HepG2 (cell line): ENCODE measurements around the gene FAS. TPM values are rescaled to one million over a fixed set of nuclear protein-coding genes. Genes with fewer than 3 reads are reported as not detected.

Experiments used
- CEBPB ChIP-seq: IDR thresholded peaks from 2 replicates; pipeline ENCODE4 v1.6.1; 2011; ENCODE audit warnings: low read depth, low read length, improper control_type of control experiment, borderline replicate concordance
- FOXK2 ChIP-seq: fragments of 450-650 bp; IDR thresholded peaks from 2 replicates; pipeline ENCODE4 v1.6.1; 2016
- FOXO1 ChIP-seq: sonication (generic); formaldehyde crosslinking; IDR thresholded peaks from 2 replicates; pipeline ENCODE4 v1.4.0; 2020; ENCODE audit warnings: missing genetic modification reagents
- HOXA9 ChIP-seq: sonication (generic); formaldehyde crosslinking; IDR thresholded peaks from 2 replicates; pipeline ENCODE4 v1.8.1; 2022; ENCODE audit warnings: missing genetic modification reagents, mild to moderate bottlenecking, moderate library complexity, borderline replicate concordance
- MYNN ChIP-seq: sonication (generic); formaldehyde crosslinking; IDR thresholded peaks from 2 replicates; pipeline ENCODE4 v1.4.0; 2020; ENCODE audit warnings: mild to moderate bottlenecking, low read depth, missing genetic modification reagents
- NFKB2 ChIP-seq: sonication (generic); formaldehyde crosslinking; IDR thresholded peaks from 2 replicates; pipeline ENCODE4 v1.4.0; 2020; ENCODE audit warnings: missing genetic modification reagents, borderline replicate concordance
- NFYC ChIP-seq: IDR thresholded peaks from 2 replicates; pipeline ENCODE4 v1.6.1; 2016; ENCODE audit warnings: missing genetic modification reagents, missing compliant biosample characterization
- ONECUT2 ChIP-seq: sonication (generic); formaldehyde crosslinking; IDR thresholded peaks from 2 replicates; pipeline ENCODE4 v1.4.0; 2020; ENCODE audit warnings: missing genetic modification reagents
- PAXIP1 ChIP-seq: sonication (generic); formaldehyde crosslinking; conservative IDR thresholded peaks from 2 replicates; pipeline ENCODE4 v1.4.0; 2020; ENCODE audit warnings: mild to moderate bottlenecking, missing genetic modification reagents, moderate library complexity
- RARA ChIP-seq: IDR thresholded peaks from 2 replicates; pipeline ENCODE4 v1.6.1; 2016; ENCODE audit warnings: missing genetic modification reagents, missing compliant biosample characterization
- TARDBP ChIP-seq: sonication (generic); formaldehyde crosslinking; IDR thresholded peaks from 2 replicates; pipeline ENCODE4 v1.8.0; 2022; ENCODE audit warnings: mild to moderate bottlenecking, missing genetic modification reagents
- ZBTB14 ChIP-seq: sonication (generic); formaldehyde crosslinking; IDR thresholded peaks from 2 replicates; pipeline ENCODE4 v1.4.0; 2020; ENCODE audit warnings: missing genetic modification reagents
- ZNF138 ChIP-seq: sonication (generic); formaldehyde crosslinking; IDR thresholded peaks from 2 replicates; pipeline ENCODE4 v1.5.0; 2020; ENCODE audit warnings: mild to moderate bottlenecking, low read depth, missing genetic modification reagents
- ZNF251 ChIP-seq: sonication (generic); formaldehyde crosslinking; IDR thresholded peaks from 2 replicates; pipeline ENCODE4 v1.9.0; 2021; ENCODE audit warnings: mild to moderate bottlenecking, missing genetic modification reagents
- ZNF263 ChIP-seq: sonication (generic); formaldehyde crosslinking; IDR thresholded peaks from 2 replicates; pipeline ENCODE4 v1.4.0; 2020; ENCODE audit warnings: missing genetic modification reagents
- ZNF33B ChIP-seq: sonication (generic); formaldehyde crosslinking; IDR thresholded peaks from 2 replicates; pipeline ENCODE4 v1.5.1; 2020; ENCODE audit warnings: mild to moderate bottlenecking, missing genetic modification reagents
- ZNF501 ChIP-seq: sonication (generic); formaldehyde crosslinking; IDR thresholded peaks from 2 replicates; pipeline ENCODE4 v1.5.1; 2020; ENCODE audit warnings: mild to moderate bottlenecking, moderate library complexity, missing genetic modification reagents
- ZNF547 ChIP-seq: sonication (generic); formaldehyde crosslinking; IDR thresholded peaks from 2 replicates; pipeline ENCODE4 v1.5.1; 2020; ENCODE audit warnings: mild to moderate bottlenecking, missing genetic modification reagents
- ZNF549 ChIP-seq: sonication (generic); formaldehyde crosslinking; IDR thresholded peaks from 2 replicates; pipeline ENCODE4 v1.5.0; 2020; ENCODE audit warnings: missing genetic modification reagents
- ZNF572 ChIP-seq: sonication (generic); formaldehyde crosslinking; IDR thresholded peaks from 2 replicates; pipeline ENCODE4 v1.5.1; 2020; ENCODE audit warnings: mild to moderate bottlenecking, missing genetic modification reagents
- ZNF775 ChIP-seq: sonication (generic); formaldehyde crosslinking; IDR thresholded peaks from 2 replicates; pipeline ENCODE4 v1.4.0; 2020; ENCODE audit warnings: missing genetic modification reagents, mild to moderate bottlenecking, moderate library complexity, borderline replicate concordance
- polyA plus RNA-seq, 8 experiments: library from polyadenylated mRNA; depleted of rRNA in 3 of 8; stranded (reverse) in 7 of 8; unstranded in 1 of 8; fragments of >200 nt; fragmentation: Illumina TruSeq in 4 of 8; extraction: Trizol in 4 of 8; gene quantifications; 2 replicates each; pipeline versions ENCODE4 v1.2.1 to v1.2.3, GENCODE V29; 2011 to 2016; ENCODE audit warnings: low read depth in 4 of 8, missing spikeins in 1 of 8, mixed read lengths in 1 of 8; ENCODE audit not compliant: insufficient read depth in 1 of 8
- total RNA-seq, 5 experiments: library from RNA; depleted of rRNA; stranded (reverse); fragments of >200 nt; fragmentation: Illumina TruSeq; extraction: Trizol; gene quantifications; 2 replicates each; pipeline ENCODE4 v1.2.3, GENCODE V29; 2016; ENCODE audit warnings: low read depth in 1 of 5
- TF ChIP-seq, protein P1 (sequence below): sonication (generic); formaldehyde crosslinking; IDR thresholded peaks from 2 replicates; pipeline ENCODE4 v1.4.0; 2020; ENCODE audit warnings: low read depth, mild to moderate bottlenecking, missing genetic modification reagents
- TF ChIP-seq, protein P2 (sequence below): sonication (generic); formaldehyde crosslinking; IDR thresholded peaks from 2 replicates; pipeline ENCODE4 v1.4.0; 2020; ENCODE audit warnings: missing genetic modification reagents, borderline replicate concordance

Gene FAS
- total and polyA plus RNA-seq, 2 of the 13 experiments (the other 11 are each of a cell fraction or from before 2014, with no cell fraction given) = 5.9 to 17.9 TPM

DNA sequence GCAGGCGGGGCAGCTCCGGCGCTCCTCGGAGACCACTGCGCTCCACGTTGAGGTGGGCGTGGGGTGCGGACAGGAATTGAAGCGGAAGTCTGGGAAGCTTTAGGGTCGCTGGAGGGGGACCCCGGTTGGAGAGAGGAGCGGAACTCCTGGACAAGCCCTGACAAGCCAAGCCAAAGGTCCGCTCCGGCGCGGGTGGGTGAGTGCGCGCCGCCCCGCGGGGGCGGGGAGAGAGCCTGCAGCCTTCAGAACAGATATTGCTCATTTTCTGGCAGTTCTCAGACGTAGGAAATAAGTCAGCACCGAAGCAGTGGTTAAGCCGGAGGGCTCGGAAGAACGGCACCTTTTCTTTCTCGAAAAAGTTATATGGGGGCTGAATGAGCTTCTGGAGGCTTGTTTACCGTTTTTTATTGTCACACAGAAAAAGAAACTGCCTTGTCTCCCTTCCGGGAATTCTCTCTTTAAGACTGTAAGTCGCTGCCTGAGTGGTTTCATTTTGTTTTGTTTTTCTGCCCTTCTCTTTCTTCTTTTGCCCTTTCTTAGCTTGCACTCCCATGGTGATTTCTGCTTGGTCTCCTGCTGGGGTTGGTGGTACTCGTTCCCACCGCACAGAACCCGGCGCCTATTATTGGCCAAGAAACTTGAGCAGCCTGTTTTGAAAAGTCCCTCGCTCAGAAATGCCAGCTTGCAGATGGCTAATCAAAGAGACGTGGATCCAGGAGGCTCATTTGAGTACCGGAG is 732 bp downstream of the FAS start (continued):
- TF ChIP-seq RARA (CRISPR knock-in tag) (no peak), ZNF775 (no peak), ZBTB14 (CRISPR knock-in tag) (no peak; the same call in 1 of the 2 replicates), ZNF263 (CRISPR knock-in tag) (no peak), HOXA9 (CRISPR knock-in tag) (no peak), MYNN (CRISPR knock-in tag) (no peak), TARDBP (CRISPR knock-in tag) (no peak), ZNF33B (CRISPR knock-in tag) (no peak), NFKB2 (no peak), ZNF138 (CRISPR knock-in tag) (no peak; the same call in 1 of the 2 replicates), ZNF547 (CRISPR knock-in tag) (0 out of 2 replicates have a peak, but pooled peaks have one; percentile 20), ZNF501 (CRISPR knock-in tag) (no peak), ZNF251 (CRISPR knock-in tag) (no peak), FOXO1 (CRISPR knock-in tag) (no peak), ONECUT2 (CRISPR knock-in tag) (no peak), NFYC (CRISPR knock-in tag) (peak; percentile 28; the same call in 1 of the 2 replicates), CEBPB (no peak), ZNF549 (CRISPR knock-in tag) (no peak), FOXK2 (no peak), ZNF572 (CRISPR knock-in tag) (no peak), PAXIP1 (CRISPR knock-in tag) (peak; percentile 20; the same call in 1 of the 2 replicates)
- TF ChIP-seq, protein P1, sequence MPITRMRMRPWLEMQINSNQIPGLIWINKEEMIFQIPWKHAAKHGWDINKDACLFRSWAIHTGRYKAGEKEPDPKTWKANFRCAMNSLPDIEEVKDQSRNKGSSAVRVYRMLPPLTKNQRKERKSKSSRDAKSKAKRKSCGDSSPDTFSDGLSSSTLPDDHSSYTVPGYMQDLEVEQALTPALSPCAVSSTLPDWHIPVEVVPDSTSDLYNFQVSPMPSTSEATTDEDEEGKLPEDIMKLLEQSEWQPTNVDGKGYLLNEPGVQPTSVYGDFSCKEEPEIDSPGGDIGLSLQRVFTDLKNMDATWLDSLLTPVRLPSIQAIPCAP (CRISPR knock-in tag) = no peak
- TF ChIP-seq, protein P2, sequence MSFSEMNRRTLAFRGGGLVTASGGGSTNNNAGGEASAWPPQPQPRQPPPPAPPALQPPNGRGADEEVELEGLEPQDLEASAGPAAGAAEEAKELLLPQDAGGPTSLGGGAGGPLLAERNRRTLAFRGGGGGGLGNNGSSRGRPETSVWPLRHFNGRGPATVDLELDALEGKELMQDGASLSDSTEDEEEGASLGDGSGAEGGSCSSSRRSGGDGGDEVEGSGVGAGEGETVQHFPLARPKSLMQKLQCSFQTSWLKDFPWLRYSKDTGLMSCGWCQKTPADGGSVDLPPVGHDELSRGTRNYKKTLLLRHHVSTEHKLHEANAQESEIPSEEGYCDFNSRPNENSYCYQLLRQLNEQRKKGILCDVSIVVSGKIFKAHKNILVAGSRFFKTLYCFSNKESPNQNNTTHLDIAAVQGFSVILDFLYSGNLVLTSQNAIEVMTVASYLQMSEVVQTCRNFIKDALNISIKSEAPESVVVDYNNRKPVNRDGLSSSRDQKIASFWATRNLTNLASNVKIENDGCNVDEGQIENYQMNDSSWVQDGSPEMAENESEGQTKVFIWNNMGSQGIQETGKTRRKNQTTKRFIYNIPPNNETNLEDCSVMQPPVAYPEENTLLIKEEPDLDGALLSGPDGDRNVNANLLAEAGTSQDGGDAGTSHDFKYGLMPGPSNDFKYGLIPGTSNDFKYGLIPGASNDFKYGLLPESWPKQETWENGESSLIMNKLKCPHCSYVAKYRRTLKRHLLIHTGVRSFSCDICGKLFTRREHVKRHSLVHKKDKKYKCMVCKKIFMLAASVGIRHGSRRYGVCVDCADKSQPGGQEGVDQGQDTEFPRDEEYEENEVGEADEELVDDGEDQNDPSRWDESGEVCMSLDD (CRISPR knock-in tag) = no peak; the same call in 1 of the 2 replicates
